PC-3 (cell line): ENCODE results near the gene ZNF462.

Experiments
- CTCF ChIP-seq: fragments of 300-600 bp; sonication (generic); conservative IDR thresholded peaks from 2 replicates; pipeline ENCODE4 v1.5.1; 2017; ENCODE audit warnings: antibody characterized with exemption, low read depth, mild to moderate bottlenecking, low read length
- EZH2 ChIP-seq: fragments of 300-600 bp; sonication (generic); IDR thresholded peaks from one replicate; pipeline ENCODE4 v1.6.1; 2017; ENCODE audit warnings: antibody characterized with exemption, mild to moderate bottlenecking, low read length; ENCODE audit not compliant: unreplicated experiment
- EZH2phosphoT487 ChIP-seq: fragments of 300-600 bp; sonication (generic); IDR thresholded peaks from 2 replicates; pipeline ENCODE4 v1.6.1; 2018; ENCODE audit warnings: mild to moderate bottlenecking, antibody characterized with exemption, low read length, borderline replicate concordance

- TF ChIP-seq CTCF (no peak), EZH2 (no peak), EZH2phosphoT487 (no peak)
Observed at GRCh38 chr9:106869028-106869427, 6.1 kb downstream of the ZNF462 start.
